M059J (cell line): ENCODE data around the gene ZC3H7A. TPM values are rescaled to one million over a fixed set of nuclear protein-coding genes. Genes with fewer than 3 reads are reported as not detected.
"Not testable (repeated sequence)": the region's sequence is repeated elsewhere in the genome, so short reads cannot be mapped to it uniquely, and the experiment has no call there.

Experiments used
- DNase-seq: peaks from one replicate; pipeline ENCODE4 v3.0.0-alpha.2; 2012; ENCODE audit warnings: low read depth
- total RNA-seq: library from RNA; depleted of rRNA; stranded (reverse); fragments of >200 nt; shearing (Covaris generic); gene quantifications from 2 replicates; pipeline ENCODE4 v1.2.3, GENCODE V29; 2014

The ZC3H7A gene
- total RNA-seq, 1 experiment from 2014 or later = 40.2 TPM

DNA sequence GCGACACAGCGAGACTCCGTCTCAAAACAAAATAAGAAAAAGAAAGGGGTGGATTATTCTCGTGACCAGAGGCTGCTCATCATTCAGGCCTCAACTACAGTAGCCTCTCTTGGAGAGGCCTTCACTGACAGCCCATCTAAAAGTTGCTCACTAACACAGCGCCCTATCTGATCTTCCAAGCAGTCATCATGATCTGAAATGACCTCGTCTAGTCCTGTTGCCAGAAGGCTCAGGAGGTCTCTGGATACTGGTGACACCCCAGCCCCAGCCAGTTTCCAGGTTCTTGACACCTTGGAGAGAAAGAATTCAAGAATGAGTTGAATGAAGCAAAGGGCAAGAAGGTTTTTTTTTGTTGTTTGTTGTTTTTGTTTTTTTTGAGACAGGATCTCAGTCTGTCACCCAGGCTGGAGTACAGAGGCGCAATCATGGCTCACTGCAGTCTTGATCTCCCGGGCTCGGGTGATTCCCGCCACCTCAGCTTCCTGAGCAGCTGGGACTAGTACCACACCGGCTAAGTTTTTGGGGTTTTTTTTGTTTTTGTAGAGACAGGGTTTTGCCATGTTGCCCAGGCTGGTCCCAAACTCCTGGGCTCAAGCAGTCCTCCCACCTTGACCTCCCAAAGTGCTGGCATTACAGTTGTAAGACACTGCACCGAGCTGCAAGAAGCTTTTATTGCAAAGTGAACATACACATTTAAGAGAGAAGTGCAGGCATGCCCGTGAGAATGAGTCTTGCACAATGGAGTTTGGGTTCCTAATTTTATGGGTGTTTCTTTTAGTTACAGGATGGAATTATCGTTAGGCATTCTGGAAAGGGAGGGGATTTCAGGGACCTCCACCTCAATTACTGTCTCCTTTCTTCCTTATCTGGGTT lies 2.7 kb upstream of the ZC3H7A start:
- DNase-seq = no peak

DNA sequence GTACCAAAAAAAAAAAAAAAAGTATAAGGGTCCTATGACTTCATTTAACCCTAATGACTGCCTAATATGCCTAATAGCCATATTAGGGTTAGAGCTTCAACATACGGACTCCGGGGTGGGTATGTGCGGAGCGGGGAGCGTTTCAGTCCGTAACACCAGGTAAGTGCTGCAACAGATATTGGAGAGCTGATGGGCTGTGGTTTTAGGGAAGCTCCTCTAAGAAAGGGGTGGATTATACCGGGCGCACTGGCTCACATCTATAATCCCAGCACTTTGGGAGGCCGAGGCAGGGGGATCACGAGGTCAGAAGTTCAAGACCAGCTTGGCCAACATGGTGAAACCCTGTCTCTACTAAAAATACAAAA lies 1.9 kb upstream of the ZC3H7A start:
- DNase-seq = no peak

DNA sequence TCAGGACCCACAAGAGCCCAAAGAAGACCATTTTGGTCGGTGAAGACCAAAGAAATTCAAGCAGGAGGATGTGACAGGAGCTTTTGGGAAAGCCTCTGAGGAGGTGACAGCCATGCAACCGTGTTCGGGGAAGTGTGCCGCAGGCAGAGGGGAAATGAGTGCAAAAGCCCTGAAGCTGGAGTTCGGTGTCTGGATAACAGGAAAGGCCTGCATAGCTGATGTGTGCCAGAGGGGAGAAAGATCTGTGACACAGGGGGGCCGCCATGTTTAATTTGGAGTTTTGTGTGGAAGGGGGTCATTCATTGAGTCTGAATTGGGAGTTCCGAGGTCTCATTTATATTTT lies 870 bp upstream of the ZC3H7A start:
- DNase-seq = peak; percentile 46

DNA sequence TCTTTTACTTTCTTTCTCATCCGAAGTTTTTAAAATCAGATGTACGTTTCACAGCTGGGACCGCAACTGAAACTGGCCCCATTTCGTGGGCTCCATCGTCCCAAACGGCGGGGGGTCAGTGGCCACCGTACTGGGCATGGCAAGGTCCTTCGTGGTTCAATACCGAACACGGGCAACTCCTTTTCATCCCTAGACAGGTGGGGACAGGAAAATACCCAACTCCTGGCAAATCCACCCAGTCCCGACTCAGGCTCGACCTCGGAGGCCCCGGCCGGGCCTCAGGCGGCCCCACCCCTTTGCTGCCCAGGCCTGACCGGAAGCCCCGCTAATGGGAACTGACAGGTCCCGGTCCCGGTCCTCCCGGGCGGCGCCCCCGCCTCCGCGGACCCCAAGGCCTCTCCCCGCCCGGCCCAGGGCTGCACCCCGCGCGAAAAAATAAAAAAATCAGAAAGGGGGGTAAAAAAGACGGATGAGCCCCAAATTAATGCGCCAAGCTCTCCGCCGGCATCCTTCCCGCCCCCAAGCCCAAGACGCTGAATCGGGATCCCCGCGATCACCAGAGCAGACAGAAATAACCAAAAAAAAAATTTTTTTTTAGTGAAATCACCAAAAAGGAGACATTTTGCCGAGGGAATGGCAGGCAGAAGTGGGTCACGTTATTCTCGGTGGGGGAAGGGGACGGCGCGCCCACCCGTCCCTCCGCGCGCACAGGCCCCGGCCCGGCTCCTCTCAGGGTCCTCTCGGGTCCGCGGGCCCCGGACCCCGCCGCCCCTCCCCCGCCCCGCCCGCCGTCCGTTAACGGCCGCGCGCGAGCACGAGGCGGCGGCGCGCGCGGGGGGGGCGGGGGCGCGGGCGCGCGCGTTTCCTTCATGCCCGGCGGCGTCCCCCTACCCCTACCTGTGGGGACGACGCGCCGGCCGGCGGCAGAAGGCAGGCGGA lies 562 bp downstream of the ZC3H7A start:
- peak; percentile 60 for DNase-seq

GRCh38 chr16:11795887-11796226 lies 1.2 kb downstream of the ZC3H7A start:
- DNase-seq = no peak

DNA sequence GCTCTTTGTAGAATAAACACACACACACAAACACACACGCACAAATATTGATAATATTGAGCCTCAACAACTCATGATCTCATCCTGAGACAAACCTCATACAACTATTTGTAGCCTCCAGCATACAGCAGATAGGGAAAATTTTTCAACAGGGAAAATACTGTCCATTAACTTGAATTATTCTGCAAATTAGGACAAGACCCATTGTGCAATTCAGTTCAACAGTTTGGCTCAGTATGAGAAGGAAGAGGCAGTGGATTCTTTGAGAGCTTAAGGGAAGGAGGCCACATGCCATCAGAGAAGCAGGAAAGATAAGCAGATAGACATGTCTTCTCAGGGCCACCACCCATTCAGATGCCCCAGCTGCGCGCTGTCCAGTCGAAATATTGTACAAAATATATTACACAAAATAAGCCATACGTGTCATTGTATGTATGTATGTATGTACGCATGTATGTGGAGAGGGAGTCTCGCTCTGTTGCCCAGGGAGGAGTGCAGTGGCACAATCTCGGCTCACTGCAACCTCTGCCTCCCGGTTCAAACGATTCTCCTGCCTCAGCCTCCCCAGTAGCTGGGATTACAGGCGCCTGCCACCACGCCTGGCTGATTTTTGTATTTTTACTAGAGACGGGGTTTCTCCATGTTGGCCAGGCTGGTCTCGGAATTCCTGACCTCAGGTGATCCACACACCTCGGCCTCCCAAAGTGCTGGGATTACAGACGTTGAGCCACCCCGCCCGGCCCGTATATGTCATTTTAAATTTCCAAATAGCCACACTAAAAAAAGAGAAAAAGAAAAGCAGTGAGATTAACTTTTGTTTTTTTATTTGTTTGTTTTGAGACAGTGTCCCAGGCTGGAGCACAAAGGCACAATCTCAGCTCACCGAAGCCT lies 1.8 kb downstream of the ZC3H7A start:
- no peak for DNase-seq

DNA sequence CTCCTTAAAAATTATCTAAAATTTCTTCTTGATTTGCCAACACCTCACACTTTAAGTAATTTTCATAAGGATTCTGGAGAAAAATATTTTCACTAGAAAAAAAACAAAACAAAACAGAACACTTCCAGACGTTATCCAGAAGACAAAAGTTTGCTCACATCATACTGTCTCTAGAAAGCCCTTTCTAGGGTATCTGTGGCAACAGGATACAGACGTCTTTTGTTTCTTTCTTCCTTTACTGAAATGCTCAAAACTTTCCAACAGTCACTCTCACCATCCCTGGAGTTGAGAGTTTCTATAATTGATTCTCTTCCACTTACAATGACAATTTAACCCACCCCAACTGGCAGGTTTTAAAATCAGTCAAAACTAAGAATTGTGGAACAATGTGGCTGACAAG lies 2.6 kb downstream of the ZC3H7A start:
- DNase-seq = no peak

GRCh38 chr16:11793840-11794239 lies 3.2 kb downstream of the ZC3H7A start:
- no peak for DNase-seq

DNA sequence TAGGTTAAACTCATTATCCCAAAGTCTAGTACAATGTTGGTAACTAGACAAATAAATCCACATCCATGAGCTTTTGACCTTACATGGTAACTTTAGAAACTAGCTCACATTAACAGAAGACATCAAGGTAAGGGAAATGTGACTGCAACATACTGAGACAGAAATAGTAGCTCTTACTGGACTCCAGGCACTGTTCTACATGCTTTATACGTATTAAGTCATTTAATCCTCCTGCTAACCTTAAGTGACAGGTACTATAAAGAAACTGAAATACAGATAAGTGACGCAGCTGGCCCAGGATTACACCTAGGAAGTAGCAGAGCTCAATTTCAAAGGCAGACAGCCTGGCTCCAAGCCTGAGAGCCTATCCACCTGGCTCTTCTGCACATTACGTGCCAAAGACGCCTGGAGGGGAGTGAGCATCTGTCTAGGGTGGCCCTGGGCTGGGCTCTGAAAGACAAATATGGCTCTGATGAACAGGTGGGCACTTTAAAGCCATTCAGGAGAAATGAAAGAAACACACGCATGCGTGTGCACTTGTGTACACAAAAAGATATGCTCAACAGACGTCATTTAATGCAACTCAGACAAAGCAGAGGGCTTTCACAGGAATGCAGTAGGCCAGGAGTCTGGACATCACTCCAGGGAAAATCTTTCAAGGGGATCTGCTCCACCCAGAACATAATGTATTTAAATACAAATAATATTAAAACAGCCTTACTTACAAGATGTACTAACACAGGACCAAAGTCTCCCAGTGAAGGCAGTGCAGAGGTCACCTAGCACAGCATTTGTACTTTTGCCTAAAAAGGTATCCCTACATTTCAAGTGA lies 4.4 kb downstream of the ZC3H7A start:
- DNase-seq = no peak

DNA sequence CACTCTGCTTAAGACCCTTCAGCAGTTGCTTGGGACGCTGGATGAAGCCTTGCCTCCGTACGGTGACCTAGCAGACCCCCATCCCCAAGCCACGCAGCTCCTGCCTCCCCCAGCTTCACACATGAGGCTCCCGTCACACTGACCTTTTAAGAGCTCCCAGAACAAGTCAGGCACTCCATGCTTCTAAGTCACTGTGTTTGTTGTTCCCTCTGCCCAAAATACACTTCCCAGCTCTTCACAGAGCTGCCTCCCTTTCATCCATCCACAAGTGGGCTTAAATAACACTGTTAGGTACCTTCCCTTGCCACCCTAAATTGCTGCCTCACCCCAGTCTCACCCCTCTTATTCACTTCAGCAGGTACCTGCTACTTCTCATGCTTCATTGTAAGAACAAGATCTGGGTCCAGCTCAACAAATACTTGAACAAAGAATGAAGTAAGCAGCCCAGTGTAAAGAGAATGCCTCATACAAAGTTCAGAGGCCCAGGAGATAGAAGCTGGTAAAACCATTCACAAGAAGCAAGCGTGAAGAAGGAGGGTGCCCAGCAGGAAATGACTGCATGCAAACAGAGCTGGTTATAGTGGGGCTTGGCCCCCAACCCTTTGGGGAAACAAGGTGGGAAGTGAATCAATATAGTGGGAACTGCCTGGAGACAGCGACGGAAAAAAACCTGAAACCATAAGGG lies 5.8 kb downstream of the ZC3H7A start:
- no peak for DNase-seq

- no peak for DNase-seq
Measured at GRCh38 chr16:11788914-11789313, 8.1 kb downstream of the ZC3H7A start.

GRCh38 chr16:11784980-11785599 lies 12.0 kb downstream of the ZC3H7A start:
- DNase-seq = not testable (repeated sequence)

DNA sequence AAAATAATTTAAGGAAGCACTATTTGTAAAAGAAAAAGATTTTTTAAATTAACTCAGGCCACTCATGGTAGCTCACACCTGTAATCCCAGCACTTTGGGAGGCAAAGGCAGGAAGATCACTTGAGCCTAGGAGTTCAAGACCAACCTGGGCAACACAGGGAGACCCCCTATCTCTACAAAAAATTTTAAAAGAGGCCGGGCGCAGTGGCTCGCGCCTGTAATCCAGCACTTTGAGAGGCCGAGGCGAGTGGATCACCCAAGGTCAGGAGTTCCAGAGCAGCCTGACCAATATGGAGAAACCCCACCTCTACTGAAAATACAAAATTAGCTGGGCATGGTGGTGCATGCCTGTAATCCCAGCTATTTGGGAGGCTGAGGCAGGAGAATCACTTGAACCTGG lies 12.7 kb downstream of the ZC3H7A start:
- DNase-seq = not testable (repeated sequence)

- DNase-seq = no peak
Measured at GRCh38 chr16:11784038-11784369, 13.1 kb downstream of the ZC3H7A start.

DNA sequence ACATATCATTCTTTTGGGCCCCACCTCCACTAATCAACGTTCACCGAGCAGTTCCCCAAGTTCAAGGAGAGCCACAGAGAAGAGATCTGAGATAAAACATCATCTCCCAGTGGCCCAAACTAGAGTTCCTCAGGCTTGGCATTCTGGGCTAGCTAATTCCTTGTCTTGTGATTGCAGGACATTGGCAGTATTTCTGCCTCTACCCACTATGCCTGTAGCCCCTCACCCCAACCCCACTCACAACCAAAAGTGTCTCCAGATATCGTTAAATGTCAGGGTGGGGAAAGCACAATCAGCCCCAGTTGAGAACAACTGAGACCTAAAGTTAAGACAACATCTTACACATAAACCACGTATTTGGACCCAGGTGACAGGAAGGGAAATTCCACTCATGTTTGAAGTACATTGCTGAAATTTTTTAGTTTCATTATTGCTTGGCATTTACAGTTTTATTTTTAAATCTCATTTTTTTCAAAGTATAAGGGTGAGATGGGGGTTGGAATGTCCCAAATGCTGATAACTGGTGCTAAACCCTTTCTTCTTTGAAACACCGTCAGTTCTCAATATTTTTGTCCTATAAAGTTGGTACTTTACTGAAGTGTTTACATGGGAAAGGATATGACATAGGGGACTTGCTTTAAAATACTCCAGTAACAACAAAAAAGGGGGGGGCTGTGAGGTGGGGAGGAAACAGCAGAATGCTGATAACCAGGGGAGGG lies 13.6 kb downstream of the ZC3H7A start:
- DNase-seq = peak; percentile 57

GRCh38 chr16:11781773-11782172 lies 15.3 kb downstream of the ZC3H7A start:
- no peak for DNase-seq

DNA sequence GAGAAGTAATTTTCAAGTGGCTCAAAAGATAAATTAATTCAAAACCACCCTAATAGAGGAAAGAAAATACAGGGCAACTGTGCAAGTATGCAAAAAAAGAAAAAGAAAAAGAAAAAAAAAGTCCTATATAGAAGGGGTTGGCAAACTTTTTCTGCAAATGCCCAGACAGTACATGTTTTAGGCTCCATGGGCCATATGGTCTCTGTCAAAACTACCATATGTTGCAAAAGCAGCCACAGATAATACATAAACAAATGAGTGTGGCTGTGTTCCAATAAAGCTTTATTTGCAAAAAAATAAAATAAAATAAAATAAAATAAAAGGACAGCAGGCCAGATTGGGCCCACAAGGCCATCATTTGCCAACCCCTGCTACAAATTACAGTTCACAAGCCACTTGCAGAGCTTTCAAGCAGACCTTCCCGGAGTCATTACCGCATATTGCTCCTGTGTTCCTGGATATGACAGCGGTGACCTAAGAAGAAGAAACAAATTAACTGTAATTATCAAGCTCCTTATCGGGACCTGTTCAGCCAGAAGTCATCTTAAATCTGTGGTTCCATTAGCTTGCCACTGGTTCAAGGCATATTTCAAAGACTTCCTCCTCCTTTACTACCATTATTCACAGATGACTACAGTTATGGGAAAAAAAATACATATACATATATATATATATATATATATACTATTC lies 15.9 kb downstream of the ZC3H7A start:
- DNase-seq = no peak

DNA sequence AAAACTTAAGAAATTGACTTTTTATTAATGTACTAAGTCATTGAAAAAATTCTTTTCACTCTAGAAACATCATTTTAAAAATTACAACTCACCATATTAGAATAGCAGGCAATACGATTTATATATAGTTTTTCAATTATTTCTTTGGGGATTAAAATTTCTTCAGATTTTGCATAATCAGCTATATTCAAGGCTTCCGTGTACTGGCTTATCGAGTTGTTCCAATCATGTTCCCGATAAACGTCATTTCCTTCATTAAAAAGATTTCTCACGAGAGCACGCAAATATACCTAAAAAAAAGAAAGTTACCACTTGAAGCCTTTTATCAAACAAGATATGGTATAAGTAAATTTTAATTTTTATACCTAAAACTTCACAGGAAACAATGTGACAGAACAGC lies 18.0 kb downstream of the ZC3H7A start:
- no peak for DNase-seq

- DNase-seq = no peak
Measured at GRCh38 chr16:11774065-11774626, 22.9 kb downstream of the ZC3H7A start.
